T-cell (primary cell): ENCODE data around the gene APBA3. TPM values are rescaled to one million over a fixed set of nuclear protein-coding genes. Genes with fewer than 3 reads are reported as not detected.

Experiments used
- ATAC-seq, 4 experiments: fragments of 200-7000 bp in 3 of 4; fragments of 150-1000 bp in 1 of 4; cut with Tn5 transposase; replicated peaks in 1 of 4; 1 replicate in 3 of 4; 2 replicates in 1 of 4; pipeline ENCODE4 v1.10.0; 2021; ENCODE audit warnings: moderate library complexity in 3 of 4, mild to moderate bottlenecking in 2 of 4, moderate number of reproducible peaks in 1 of 4
- CTCF ChIA-PET, 2 donors: fragments of 300-600 bp; sonication (Branson Sonifier 250); formaldehyde crosslinking; loops; one replicate each; lab custom pipeline; 2022; ENCODE audit warnings: antibody characterized with exemption in 2 of 2; lab: Charles Lee
- POLR2A ChIA-PET, 2 donors: fragments of 300-600 bp; sonication (Branson Sonifier 250); formaldehyde crosslinking; loops; one replicate each; lab custom pipeline; 2022; ENCODE audit warnings: antibody characterized with exemption in 2 of 2; lab: Charles Lee
- DNase-seq, 35 experiments: peaks; one replicate each; pipeline versions ENCODE4 v3.0.0 to v3.0.0-alpha.2; 2013 to 2023
- H3K27ac ChIP-seq: one replicate; pipeline ENCODE4 v1.5.1; 2013; ENCODE audit warnings: low read length
- H3K27me3 ChIP-seq, 2 experiments: replicated peaks in 1 of 2; 1 replicate in 1 of 2; 2 replicates in 1 of 2; pipeline versions ENCODE4 v1.6.1 to v1.7.0; 2013; ENCODE audit warnings: low read length in 1 of 2, mixed read lengths in 1 of 2; ENCODE audit not compliant: control insufficient read depth in 2 of 2, insufficient read depth in 2 of 2; ENCODE audit errors: extremely low read depth in 1 of 2
- H3K36me3 ChIP-seq, 2 donors: 1 replicate in 1 of 2; 2 replicates in 1 of 2; pipeline versions ENCODE4 v1.6.1 to v1.7.0; 2013; ENCODE audit warnings: low read length in 1 of 2; ENCODE audit not compliant: control insufficient read depth in 2 of 2, insufficient read depth in 1 of 2; ENCODE audit errors: extremely low read depth in 1 of 2
- H3K4me1 ChIP-seq, 2 experiments: 1 replicate in 1 of 2; 2 replicates in 1 of 2; pipeline versions ENCODE4 v1.6.1 to v1.7.0; 2013; ENCODE audit warnings: low read length in 2 of 2, mixed read lengths in 1 of 2; ENCODE audit not compliant: insufficient read depth in 2 of 2, control insufficient read depth in 1 of 2; ENCODE audit errors: extremely low read depth in 1 of 2
- H3K4me3 ChIP-seq, 2 donors: 1 replicate in 1 of 2; 2 replicates in 1 of 2; pipeline versions ENCODE4 v1.5.1 to v1.7.0; 2013; ENCODE audit warnings: mild to moderate bottlenecking in 2 of 2, low read length in 1 of 2, moderate library complexity in 1 of 2; ENCODE audit not compliant: control insufficient read depth in 1 of 2; ENCODE audit errors: extremely low read depth in 1 of 2
- H3K9me3 ChIP-seq: 2 replicates; pipeline ENCODE4 v1.7.0; 2013
- H3K27ac Mint-ChIP-seq, 2 donors: one replicate each; pipeline ENCODE4 v1.8.0; 2020 to 2021; ENCODE audit warnings: mild to moderate bottlenecking in 2 of 2, mixed read lengths in 2 of 2
- H3K27me3 Mint-ChIP-seq, 2 donors: one replicate each; pipeline ENCODE4 v1.8.0; 2021 to 2022; ENCODE audit warnings: mixed read lengths in 2 of 2
- H3K36me3 Mint-ChIP-seq: one replicate; pipeline ENCODE4 v1.8.0; 2021; ENCODE audit warnings: mixed read lengths
- H3K4me1 Mint-ChIP-seq, 3 donors: one replicate each; pipeline ENCODE4 v1.8.0; 2020 to 2022; ENCODE audit warnings: mixed read lengths in 3 of 3, mild to moderate bottlenecking in 1 of 3
- H3K4me3 Mint-ChIP-seq, 3 donors: one replicate each; pipeline ENCODE4 v1.8.0; 2020 to 2022; ENCODE audit warnings: mild to moderate bottlenecking in 3 of 3, mixed read lengths in 3 of 3, moderate library complexity in 3 of 3
- H3K9me3 Mint-ChIP-seq, 3 donors: one replicate each; pipeline ENCODE4 v1.8.0; 2020 to 2022; ENCODE audit warnings: mixed read lengths in 3 of 3
- WGBS: methylation state at CpG from one replicate; pipeline ENCODE4 v1.1.5; 2013; ENCODE audit warnings: missing lambda C conversion rate; ENCODE audit not compliant: insufficient coverage; 5-methylcytosine and 5-hydroxymethylcytosine counted together
- total RNA-seq, 35 experiments: library from RNA in 6 of 35; stranded (reverse) in 6 of 35; fragments of 120-200 nt in 1 of 35; gene quantifications; one replicate each; pipeline versions ENCODE4 v1.2.1 to v1.2.4 and lab custom pipeline; 2013 to 2026

APBA3 gene
- total RNA-seq, 5 donors from 2014 or later (not counting 1 experiment from before 2014, with no cell fraction given), result 57.3 to 99.0 (median 78.2) TPM

- H3K27ac ChIP-seq, result no peak overlapping the region
- peaks cover 0 to 4% of the 10 kb centered on the region in 2 donors for H3K27me3 Mint-ChIP-seq
- ChIA-PET CTCF (no interaction called here), POLR2A (no interaction called here)
- H3K9me3 Mint-ChIP-seq, result no peaks in the 10 kb centered on the region
- H3K4me1 Mint-ChIP-seq, result peaks cover 11 to 20% (median 14%) of the 10 kb centered on the region in 3 donors
- H3K4me3 ChIP-seq, result no peak overlapping the region
- DNase-seq, result no peak
- no peaks in the 10 kb centered on the region for H3K9me3 ChIP-seq
- H3K36me3 ChIP-seq, result no peaks in the 10 kb centered on the region
- no peak overlapping the region for H3K27ac Mint-ChIP-seq
- peaks cover 8 to 23% of the 10 kb centered on the region in 2 experiments for H3K27me3 ChIP-seq
- H3K36me3 Mint-ChIP-seq, result no peaks in the 10 kb centered on the region
- 71% methylated on average over 3 of the region's 14 CpGs for WGBS
- no peak for ATAC-seq
- H3K4me3 Mint-ChIP-seq, result no peak overlapping the region
- H3K4me1 ChIP-seq, result peaks cover 7 to 24% of the 10 kb centered on the region in 2 experiments
These were observed 35.7 kb downstream of the APBA3 start for GRCh38 chr19:3725640-3726310.

DNA sequence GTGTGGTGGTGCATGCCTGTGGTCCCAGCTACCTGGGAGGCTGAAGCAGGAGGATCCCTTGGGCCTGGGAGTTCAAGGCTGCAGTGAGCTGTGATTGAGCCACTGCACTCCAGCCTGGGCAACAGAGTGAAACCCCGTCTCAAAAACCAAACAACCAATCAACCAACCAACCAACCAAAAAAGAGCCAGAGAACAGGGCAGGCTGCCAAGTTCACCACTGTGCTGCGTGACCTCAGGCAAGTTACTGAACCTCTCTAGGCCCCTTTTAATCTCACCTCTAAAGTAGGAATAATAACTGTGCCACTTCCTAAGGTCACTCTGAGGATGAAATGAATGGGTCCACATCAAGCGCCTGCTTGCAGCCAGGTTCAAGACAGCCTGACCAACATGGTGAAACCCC is 36.4 kb downstream of the APBA3 start:
- ATAC-seq (no peak), DNase-seq (no peak)
- Histone ChIP-seq H3K4me1 (peaks cover 7 to 28% of the 10 kb centered on the region in 2 experiments), H3K27me3 (peaks cover 8 to 29% of the 10 kb centered on the region in 2 experiments), H3K9me3 (no peaks in the 10 kb centered on the region), H3K36me3 (no peaks in the 10 kb centered on the region), H3K27ac (no peak overlapping the region), H3K4me3 (no peak overlapping the region)
- CTCF ChIA-PET, result no interaction called here
- no peaks in the 10 kb centered on the region for H3K9me3 Mint-ChIP-seq
- peaks cover 0 to 4% of the 10 kb centered on the region in 2 donors for H3K27me3 Mint-ChIP-seq
- POLR2A ChIA-PET, result interaction anchor here in 1 of 2 donors (0.6 kb wide), 2 partner anchors 9 to 373 kb away, joined by 3 to 6 read pairs; no protein-coding TSS in a partner anchor
- H3K4me3 Mint-ChIP-seq, result no peak overlapping the region
- H3K4me1 Mint-ChIP-seq, result peaks cover 16 to 22% (median 16%) of the 10 kb centered on the region in 3 donors
- 33% methylated on average over 1 of the region's 3 CpGs for WGBS
- H3K27ac Mint-ChIP-seq, result no peak overlapping the region
- H3K36me3 Mint-ChIP-seq, result no peaks in the 10 kb centered on the region

- no peak overlapping the region for H3K27ac ChIP-seq
- ChIA-PET CTCF (interaction anchor here in 1 of 2 donors (0.7 kb wide), 1 partner anchor 31 kb away, joined by 3 read pairs; no protein-coding TSS in a partner anchor), POLR2A (interaction anchor here in 1 of 2 donors (0.7 kb wide), 1 partner anchor 20 kb away, joined by 3 read pairs; no protein-coding TSS in a partner anchor)
- H3K27ac Mint-ChIP-seq, result peak overlapping the region in 1 of 2 donors; percentile 58
- H3K36me3 Mint-ChIP-seq, result no peaks in the 10 kb centered on the region
- ATAC-seq, result no peak
- WGBS, result 59% methylated on average over 3 of the region's 8 CpGs
- no peaks in the 10 kb centered on the region for H3K36me3 ChIP-seq
- H3K4me1 ChIP-seq, result peaks cover 7 to 32% of the 10 kb centered on the region in 2 experiments
- H3K9me3 ChIP-seq, result no peaks in the 10 kb centered on the region
- no peaks in the 10 kb centered on the region for H3K9me3 Mint-ChIP-seq
- no peak overlapping the region for H3K4me3 ChIP-seq
- H3K4me3 Mint-ChIP-seq, result no peak overlapping the region
- H3K4me1 Mint-ChIP-seq, result peaks cover 16 to 25% (median 16%) of the 10 kb centered on the region in 3 donors
- no peak for DNase-seq
- H3K27me3 Mint-ChIP-seq, result peaks cover 0 to 4% of the 10 kb centered on the region in 2 donors
- peaks cover 8 to 42% of the 10 kb centered on the region in 2 experiments for H3K27me3 ChIP-seq
These were observed 37.6 kb downstream of the APBA3 start for GRCh38 chr19:3723883-3724282.

DNA sequence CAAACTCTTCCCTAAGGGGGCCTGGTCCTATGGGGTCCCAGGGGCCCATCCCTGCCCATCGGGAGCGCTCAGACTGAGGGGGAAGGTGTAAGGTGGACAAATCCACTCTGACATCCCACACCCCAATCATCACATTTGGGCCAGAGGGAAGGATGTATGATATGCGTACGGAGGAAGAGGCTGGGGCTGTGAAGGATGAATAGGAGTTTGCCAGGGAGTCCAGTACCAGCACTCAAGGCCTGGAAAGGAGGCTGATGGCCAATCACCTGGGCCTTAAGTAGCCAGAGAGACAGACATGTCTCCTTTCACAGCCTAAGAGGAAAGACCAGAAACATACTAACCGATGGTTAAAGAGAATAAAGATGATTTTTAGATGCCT is 38.4 kb downstream of the APBA3 start:
- H3K9me3 Mint-ChIP-seq, result no peaks in the 10 kb centered on the region
- CTCF ChIA-PET, result no interaction called here
- Histone ChIP-seq H3K4me3 (no peak overlapping the region), H3K27me3 (peaks cover 8 to 45% of the 10 kb centered on the region in 2 experiments), H3K27ac (no peak overlapping the region), H3K9me3 (no peaks in the 10 kb centered on the region), H3K36me3 (no peaks in the 10 kb centered on the region), H3K4me1 (peaks cover 7 to 34% of the 10 kb centered on the region in 2 experiments)
- H3K4me1 Mint-ChIP-seq, result peaks cover 16 to 25% (median 16%) of the 10 kb centered on the region in 3 donors
- no CpG with 5 or more reads among the region's 5 CpGs for WGBS
- H3K4me3 Mint-ChIP-seq, result peak overlapping the region in 2 of 3 donors; percentile 59 to 78
- peak overlapping the region in 1 of 2 donors; percentile 53 for H3K27ac Mint-ChIP-seq
- POLR2A ChIA-PET, result no interaction called here
- peaks cover 0 to 4% of the 10 kb centered on the region in 2 donors for H3K27me3 Mint-ChIP-seq
- no peak for DNase-seq
- no peaks in the 10 kb centered on the region for H3K36me3 Mint-ChIP-seq
- no peak for ATAC-seq

- no peaks in the 10 kb centered on the region for H3K9me3 ChIP-seq
- ChIA-PET POLR2A (no interaction called here), CTCF (interaction anchor here (0.6 kb wide), 2 partner anchors 11 to 14 kb away, joined by 3 to 5 read pairs; partner anchors contain the start of gene TJP3 (in 1 of the 2))
- H3K36me3 ChIP-seq, result no peaks in the 10 kb centered on the region
- Mint-ChIP-seq H3K27ac (peak overlapping the region in 1 of 2 donors; percentile 53), H3K4me3 (peak overlapping the region; percentile 75 to 84 (median 78)), H3K27me3 (peaks cover 0 to 4% of the 10 kb centered on the region in 2 donors), H3K9me3 (no peaks in the 10 kb centered on the region), H3K4me1 (peaks cover 16 to 25% (median 16%) of the 10 kb centered on the region in 3 donors), H3K36me3 (no peaks in the 10 kb centered on the region)
- DNase-seq, result no peak
- no peak overlapping the region for H3K27ac ChIP-seq
- WGBS, result 18% methylated on average over 17 of the region's 30 CpGs
- ATAC-seq, result no peak
- peak overlapping the region in 1 of 2 donors; percentile 68 for H3K4me3 ChIP-seq
- H3K4me1 ChIP-seq, result peaks cover 7 to 34% of the 10 kb centered on the region in 2 experiments
- peaks cover 8 to 45% of the 10 kb centered on the region in 2 experiments for H3K27me3 ChIP-seq
These were observed 38.9 kb downstream of the APBA3 start for GRCh38 chr19:3722443-3723109.

- no peaks in the 10 kb centered on the region for H3K36me3 Mint-ChIP-seq
- peak overlapping the region in 1 of 2 donors; percentile 41 for H3K27ac Mint-ChIP-seq
- CTCF ChIA-PET, result interaction anchor here (0.5 to 0.6 kb wide), 3 partner anchors 12 to 249 kb away, joined by 3 to 5 read pairs (median 5); partner anchors contain the start of gene TJP3 (in 1 of the 2)
These were observed 39.5 kb downstream of the APBA3 start for GRCh38 chr19:3721887-3722442.

More at GRCh38 chr19:3721887-3722442, 39.5 kb downstream of the APBA3 start:
- no peak for DNase-seq
- peaks cover 16 to 25% (median 16%) of the 10 kb centered on the region in 3 donors for H3K4me1 Mint-ChIP-seq
- no peak for ATAC-seq
- H3K27me3 Mint-ChIP-seq, result peaks cover 0 to 4% of the 10 kb centered on the region in 2 donors
- H3K9me3 ChIP-seq, result no peaks in the 10 kb centered on the region
- POLR2A ChIA-PET, result no interaction called here
- no peaks in the 10 kb centered on the region for H3K9me3 Mint-ChIP-seq
- 0% methylated on average over 1 of the region's 26 CpGs for WGBS
- H3K4me1 ChIP-seq, result peaks cover 7 to 34% of the 10 kb centered on the region in 2 experiments
- H3K27me3 ChIP-seq, result peaks cover 8 to 45% of the 10 kb centered on the region in 2 experiments
- H3K4me3 ChIP-seq, result peak overlapping the region; percentile 47 to 68
- H3K27ac ChIP-seq, result no peak overlapping the region
- H3K4me3 Mint-ChIP-seq, result peak overlapping the region; percentile 75 to 84 (median 78)
- H3K36me3 ChIP-seq, result no peaks in the 10 kb centered on the region
